Inflammatory macrophage (primary cell): ENCODE results near the gene NANOS1.

Source experiments
- DNase-seq, 2 donors: peaks; one replicate each; pipeline ENCODE4 v3.0.0-alpha.2; 2020 to 2022

NANOS1 gene

DNA sequence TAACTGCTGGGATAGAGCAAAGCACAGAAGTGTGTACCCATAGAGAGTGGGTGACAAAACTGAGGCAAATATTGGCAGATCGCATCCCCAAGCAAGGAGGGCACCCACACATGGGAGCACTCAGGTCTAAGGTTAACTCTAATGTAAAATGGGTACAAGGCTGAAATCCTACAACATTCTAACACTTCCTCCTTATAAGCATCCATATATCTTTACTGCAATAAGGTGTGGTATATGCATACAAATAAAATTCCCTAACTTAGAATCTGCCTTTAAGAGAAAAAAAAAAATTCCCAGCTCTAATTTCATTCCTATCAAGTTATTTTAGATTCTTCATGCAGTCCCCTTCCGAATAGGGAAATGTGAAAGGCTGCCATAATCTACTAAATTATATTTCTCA, 32.4 kb downstream of the NANOS1 start:
- no peak for DNase-seq

DNA sequence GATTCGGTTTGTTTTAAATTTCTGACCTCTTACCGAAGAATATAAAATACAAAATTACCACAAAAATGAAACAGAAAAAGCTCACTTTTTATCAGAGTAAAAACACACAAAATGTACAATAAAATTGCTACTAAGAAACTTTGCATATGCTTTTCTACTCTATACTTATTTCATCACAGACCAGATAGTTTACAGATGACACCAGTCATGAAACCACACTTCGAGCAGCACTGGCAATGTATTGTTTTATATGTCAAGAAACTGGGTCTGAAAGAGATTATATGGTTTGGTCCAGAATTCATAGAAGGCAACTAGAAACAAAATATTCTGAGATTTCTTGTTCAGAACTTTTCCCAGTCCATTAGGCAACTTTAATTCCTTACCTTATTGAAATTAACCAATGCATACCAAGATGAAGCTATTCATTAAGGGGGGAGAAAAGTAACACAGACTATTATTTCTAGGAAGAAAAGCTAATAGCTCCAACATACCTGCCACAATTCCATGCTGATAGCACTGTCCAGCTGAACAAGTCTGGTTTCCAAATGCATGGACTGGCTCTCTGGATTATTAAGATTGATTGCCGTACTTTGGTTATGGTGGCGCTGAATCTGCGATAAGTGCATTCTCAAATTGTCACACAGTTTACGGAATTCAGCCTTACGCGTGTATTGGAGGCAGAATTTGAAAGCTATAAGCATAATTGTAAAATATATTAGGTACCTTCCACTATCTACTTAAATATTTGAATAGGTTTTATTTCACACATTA, 41.1 kb downstream of the NANOS1 start:
- DNase-seq = no peak

DNA sequence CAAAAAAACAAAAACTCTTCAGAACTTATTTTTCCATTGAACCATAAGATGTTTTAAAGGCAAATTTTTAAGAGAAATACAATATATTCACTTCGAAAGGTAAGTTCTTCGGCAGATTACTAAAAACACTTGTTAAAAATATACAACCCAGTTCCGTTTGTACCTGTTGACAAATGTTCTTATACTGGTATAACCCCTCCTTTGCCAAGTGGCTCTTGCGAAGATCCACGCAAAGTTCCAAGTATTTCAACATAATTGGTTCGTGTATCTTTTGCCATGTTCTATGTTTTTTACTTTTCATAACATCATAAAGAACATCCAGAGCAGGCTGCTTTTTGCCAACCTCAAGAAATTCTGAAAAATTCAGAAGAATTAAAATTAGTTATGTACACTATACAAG, 44.1 kb downstream of the NANOS1 start:
- no peak for DNase-seq

DNA sequence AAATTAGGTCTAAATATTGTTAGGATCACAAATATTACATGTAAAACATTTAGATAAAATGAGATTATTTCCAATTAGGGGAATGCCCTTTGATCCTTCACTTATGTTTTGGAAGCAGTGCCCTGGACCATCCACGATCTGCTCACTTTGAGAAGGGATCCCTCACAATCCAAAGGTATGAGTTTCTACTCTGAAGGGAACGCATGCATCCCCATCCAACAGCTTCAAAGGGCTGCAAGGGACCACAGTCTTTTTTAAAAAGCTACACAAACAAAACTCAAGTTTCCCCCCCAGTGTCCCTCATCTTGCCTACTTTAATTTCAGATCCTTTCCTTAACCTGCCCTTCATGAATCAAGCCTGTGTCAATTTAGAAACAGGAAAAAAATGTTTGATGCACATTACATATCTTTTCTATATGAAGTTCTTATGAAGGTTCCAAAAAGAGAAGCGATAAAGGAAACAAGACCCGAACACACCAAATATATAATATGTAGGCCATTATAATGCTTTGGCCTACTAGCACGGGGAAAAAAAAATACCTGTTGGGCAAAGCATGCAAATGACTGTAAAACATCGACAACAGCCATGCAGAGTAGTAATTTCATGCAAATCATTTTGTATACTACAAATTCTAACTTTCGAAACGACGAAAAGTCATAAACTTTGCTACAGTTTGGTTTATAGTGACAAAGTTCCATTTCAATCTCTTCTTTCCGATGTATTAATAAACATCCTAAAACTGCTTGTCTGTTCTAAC, 49.1 kb downstream of the NANOS1 start:
- DNase-seq = no peak

DNA sequence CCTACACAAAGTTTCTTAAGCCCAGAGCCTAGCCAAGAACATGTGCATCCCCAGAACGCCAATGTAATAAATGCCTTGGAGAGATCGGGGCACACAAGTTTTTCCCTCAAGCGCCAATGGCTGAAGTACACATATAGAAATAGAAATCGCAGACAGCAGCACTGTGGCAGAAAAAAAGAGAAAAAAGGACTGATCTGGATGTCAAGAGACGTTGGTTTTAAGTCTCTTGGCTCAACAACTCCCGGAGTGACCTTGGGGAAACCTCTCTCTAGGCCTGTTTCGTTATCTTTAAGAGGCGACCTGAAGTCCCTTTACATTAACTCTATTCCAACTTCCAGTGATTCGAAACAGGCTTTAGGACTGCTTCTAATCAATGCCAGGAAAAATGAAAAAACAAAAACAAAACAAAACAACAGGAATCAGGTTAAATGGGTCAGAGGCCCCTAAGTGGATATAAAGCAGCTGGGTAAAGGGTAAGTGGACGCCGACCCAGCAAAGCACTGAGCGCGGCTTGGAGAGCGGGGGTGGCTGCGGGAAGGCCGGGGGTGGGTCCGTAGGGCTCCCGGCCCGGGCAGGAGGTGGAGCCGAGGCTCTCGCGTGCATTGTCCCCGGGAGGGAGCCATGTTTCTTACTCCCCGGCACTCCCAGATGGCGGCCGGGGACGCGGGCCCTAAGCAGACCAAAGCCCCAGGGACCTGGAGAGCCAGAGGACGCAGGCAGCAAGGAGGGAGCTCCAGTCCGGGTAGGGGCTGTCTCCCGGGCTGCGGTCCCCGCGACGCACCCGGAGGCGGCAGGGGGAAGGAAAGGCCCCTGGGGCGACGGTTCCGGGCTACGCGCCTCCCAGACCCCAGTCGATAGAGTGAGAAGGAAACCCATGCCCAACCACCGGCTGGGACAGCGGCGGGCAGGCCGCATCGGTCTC, 50.3 kb downstream of the NANOS1 start:
- DNase-seq = peak; percentile 80 to 89

DNA sequence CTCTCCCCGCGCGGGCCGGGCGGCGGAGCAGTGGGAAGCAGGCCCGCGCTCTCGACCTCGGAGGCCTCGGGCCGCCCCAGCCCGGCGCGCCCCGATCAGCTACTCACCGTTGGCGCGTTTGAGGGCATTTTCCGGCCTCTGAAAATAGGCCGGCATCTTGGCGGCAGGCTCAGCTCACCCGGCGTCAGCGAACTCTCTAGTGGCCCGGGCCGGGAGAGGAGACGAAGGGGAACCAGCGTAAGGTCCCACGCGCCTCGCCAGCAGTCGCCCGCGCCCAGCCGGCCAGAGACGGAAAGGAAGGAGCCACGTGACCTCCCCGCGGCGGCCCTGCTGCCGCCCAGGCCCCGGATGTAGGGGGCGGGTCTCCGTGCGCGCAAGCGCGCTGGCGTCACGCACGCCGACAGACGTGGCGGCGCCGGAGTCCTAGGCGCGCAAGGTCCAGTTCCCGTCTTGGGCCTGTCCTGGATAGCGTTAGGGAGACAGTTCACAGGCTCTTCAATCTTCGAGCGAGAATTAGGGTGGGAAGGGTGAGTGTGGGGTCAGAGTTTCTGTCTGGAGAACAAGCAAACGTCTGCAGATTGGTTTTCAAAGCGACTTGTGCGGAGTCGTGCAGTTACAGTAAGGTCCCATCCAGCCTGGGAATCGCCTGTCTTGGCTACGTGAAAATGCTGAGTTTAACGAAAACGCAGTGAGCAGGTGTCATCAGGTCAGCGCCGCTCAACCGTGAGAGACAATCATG, 51.2 kb downstream of the NANOS1 start, which contains the start of gene EIF3A:
TSS of gene EIF3A (minus strand) at position 297 of the 739 bp plus-strand sequence. CDS start at position 156, 141 bp downstream.
- DNase-seq = peak; percentile 96 to 97
